Activated T-helper 2 cell treated with anti-CD3 and anti-CD28 coated beads, Interferon-gamma antibody, Interleukin-2, Interleukin-4, amounts not matched to agents 10 μg/mL and 5 μg/mL and 100 μg/mL, durations not matched to agents 14 hours and 24 hours and 36 hours (primary cell): ENCODE measurements around the gene ENDOV. TPM values are rescaled to one million over a fixed set of nuclear protein-coding genes. Genes with fewer than 3 reads are reported as not detected.

ENCODE experiments used
- DNase-seq: peaks from one replicate; pipeline ENCODE4 v3.0.0; 2021; ENCODE audit warnings: low spot score
- H3K27ac Mint-ChIP-seq: one replicate; pipeline ENCODE4 v1.8.0; 2021; ENCODE audit warnings: mixed read lengths
- H3K27me3 Mint-ChIP-seq: one replicate; pipeline ENCODE4 v1.8.0; 2021; ENCODE audit warnings: low read depth, mixed read lengths
- H3K36me3 Mint-ChIP-seq: one replicate; pipeline ENCODE4 v1.8.0; 2021; ENCODE audit warnings: low read depth, mixed read lengths
- H3K4me1 Mint-ChIP-seq: one replicate; pipeline ENCODE4 v1.8.0; 2021; ENCODE audit warnings: low read depth, mixed read lengths
- H3K4me3 Mint-ChIP-seq: one replicate; pipeline ENCODE4 v1.8.0; 2021; ENCODE audit warnings: low read depth, mild to moderate bottlenecking, moderate library complexity, mixed read lengths
- H3K9me3 Mint-ChIP-seq: one replicate; pipeline ENCODE4 v1.8.0; 2021; ENCODE audit warnings: mixed read lengths
- intact Hi-C: fragments of 100-400 bp; cut with micrococcal nuclease; formaldehyde crosslinking; loops from one replicate; pipeline ENCODE4 v1.15.1; 2023
- total RNA-seq: library from RNA; stranded (reverse); gene quantifications from 2 replicates; pipeline ENCODE4 v1.2.3, GENCODE V29; 2022

The ENDOV gene
- total RNA-seq, 1 donor from 2014 or later = 16.1 TPM

DNA sequence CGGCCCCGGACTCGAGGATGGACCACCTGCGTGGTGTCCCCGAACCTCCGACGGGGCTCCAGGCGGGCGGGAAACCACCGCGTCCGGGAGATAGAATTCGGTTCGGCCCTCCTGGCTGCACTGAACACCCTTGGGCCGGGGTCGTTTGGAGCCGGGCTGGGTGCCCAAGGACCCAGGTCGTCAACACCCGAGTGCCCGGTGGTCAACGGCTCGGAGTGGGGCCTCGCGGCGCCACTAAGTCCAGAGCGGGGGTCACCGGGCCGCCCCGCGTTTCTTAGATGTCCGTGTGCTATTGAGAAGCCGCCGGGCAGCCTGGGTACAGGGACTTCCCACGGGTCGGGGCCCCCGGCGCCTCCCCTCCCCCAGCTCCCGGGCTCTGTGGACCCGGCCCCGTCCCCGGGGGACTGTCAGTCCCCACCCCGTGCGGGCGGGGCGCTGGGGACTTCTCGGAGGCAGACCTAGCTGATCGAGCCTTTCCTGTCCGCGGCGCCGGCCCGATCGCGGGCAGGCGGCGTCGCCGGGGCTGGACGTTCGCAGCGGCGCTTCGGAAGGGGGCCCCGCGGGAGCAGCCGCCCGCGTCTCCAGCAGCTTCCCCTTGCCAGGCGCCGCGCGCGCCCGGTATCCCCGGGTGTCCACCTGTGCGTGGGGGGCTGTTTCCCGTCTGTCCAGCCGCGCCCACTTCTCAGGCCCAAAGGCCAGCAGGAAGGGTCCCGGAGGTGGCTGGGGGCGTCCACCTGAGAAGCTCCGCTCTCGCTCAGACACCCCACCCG lies 62.1 kb downstream of the ENDOV start:
- Mint-ChIP-seq H3K36me3 (no peaks in the 10 kb centered on the region), H3K4me3 (no peak overlapping the region), H3K27me3 (peaks cover 59% of the 10 kb centered on the region), H3K27ac (no peak overlapping the region), H3K9me3 (no peaks in the 10 kb centered on the region), H3K4me1 (peaks cover 12% of the 10 kb centered on the region)
- intact Hi-C loops = no loop called here
- DNase-seq = no peak

GRCh38 chr17:80477647-80478478 lies 62.9 kb downstream of the ENDOV start:
- Mint-ChIP-seq H3K9me3 (no peaks in the 10 kb centered on the region), H3K4me3 (no peak overlapping the region), H3K4me1 (peaks cover 8% of the 10 kb centered on the region), H3K36me3 (no peaks in the 10 kb centered on the region), H3K27me3 (peaks cover 63% of the 10 kb centered on the region), H3K27ac (no peak overlapping the region)
- DNase-seq = peak; percentile 36
- intact Hi-C loops = no loop called here

DNA sequence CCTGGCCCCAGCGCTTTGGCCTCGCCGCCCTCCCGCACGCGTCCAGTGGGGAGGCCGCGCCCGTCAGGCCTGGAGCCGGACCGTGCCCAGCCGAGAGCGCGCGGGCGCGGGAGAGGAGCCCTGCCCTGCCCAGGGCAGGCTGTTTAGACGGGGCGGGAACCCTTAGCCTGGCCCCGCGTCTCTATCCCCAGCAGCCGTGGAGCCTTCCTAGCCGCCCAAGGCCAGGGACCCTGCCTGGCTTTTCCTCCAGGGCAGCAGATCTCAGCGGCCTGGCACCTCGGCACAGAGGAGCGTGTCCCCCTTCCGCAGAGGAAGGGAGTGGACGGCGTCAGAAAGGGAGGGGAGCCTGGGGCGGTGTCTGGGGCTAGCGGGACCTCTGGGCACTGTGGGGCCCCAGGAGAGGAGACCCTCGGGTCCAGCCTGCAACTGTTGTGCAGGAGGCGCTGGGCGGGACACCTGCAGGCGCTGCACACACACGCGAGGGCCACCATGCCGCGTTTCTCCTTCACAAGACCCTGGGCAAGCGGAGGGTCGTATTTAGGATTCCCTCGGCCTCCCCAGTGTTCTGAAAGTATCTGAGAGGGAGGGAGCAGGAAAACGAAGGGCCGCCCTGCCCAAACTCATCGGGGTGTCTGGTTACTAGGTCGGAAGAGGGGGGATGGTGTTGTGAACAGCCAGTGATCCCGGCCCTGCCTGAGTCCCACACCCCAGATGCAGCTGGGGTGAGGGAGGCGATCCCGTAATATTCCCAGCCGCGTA lies 63.7 kb downstream of the ENDOV start:
- Mint-ChIP-seq H3K27me3 (peaks cover 59% of the 10 kb centered on the region), H3K4me1 (peaks cover 8% of the 10 kb centered on the region), H3K4me3 (no peak overlapping the region), H3K9me3 (no peaks in the 10 kb centered on the region), H3K36me3 (no peaks in the 10 kb centered on the region), H3K27ac (no peak overlapping the region)
- intact Hi-C loops = no loop called here
- no peak for DNase-seq

GRCh38 chr17:80479246-80479566 lies 64.2 kb downstream of the ENDOV start:
- H3K4me3 Mint-ChIP-seq = peak overlapping the region; percentile 33

GRCh38 chr17:80480248-80480647 lies 65.3 kb downstream of the ENDOV start:
- DNase-seq = no peak
- Mint-ChIP-seq H3K4me1 (peaks cover under 1% of the 10 kb centered on the region), H3K27me3 (peaks cover 44% of the 10 kb centered on the region), H3K4me3 (no peak overlapping the region), H3K27ac (no peak overlapping the region), H3K36me3 (no peaks in the 10 kb centered on the region), H3K9me3 (no peaks in the 10 kb centered on the region)
- intact Hi-C loops = no loop called here

More at GRCh38 chr17:80479246-80479566, 64.2 kb downstream of the ENDOV start:
- Mint-ChIP-seq H3K36me3 (no peaks in the 10 kb centered on the region), H3K9me3 (no peaks in the 10 kb centered on the region), H3K27ac (no peak overlapping the region), H3K27me3 (peaks cover 55% of the 10 kb centered on the region), H3K4me1 (peaks cover 8% of the 10 kb centered on the region)
- no peak for DNase-seq
- intact Hi-C loops = no loop called here

DNA sequence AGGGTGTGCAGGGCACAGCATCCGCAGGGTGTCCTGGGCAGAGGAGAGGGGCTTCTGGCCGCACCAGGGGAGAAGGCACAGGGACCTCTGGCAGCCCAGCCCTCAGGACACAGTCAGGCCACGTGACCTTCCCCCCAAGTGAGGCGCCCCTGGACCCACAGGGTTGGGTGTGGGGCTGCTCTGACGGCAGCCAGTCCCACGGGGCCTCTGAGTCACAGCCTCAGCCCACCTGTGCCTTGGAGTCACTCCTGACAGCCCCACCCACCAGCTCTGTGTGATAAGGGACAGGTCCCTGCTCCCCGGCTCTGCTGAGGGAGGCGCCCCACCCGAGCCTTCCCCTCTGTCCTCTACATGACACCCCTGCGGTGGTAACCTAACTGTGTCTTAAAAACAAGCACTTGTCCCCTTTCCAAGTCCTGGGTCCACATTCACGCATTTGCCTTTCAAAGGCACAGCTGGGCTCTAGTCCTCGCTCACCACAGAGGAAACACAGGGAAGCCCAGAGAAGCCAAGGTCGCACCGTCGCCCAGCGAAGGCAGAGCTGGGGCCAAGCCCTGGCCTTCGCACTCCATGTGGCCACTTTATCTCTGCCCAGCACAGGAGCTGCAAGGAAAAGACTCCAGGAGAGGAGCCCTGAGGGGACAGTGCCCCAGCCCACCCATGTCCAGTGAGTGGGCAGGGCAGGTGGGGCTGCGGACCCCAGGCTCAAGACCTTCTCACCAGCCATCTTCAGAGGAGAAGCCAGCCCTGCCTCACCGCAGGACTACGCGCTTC lies 66.5 kb downstream of the ENDOV start:
- Mint-ChIP-seq H3K27ac (no peak overlapping the region), H3K4me3 (no peak overlapping the region), H3K36me3 (no peaks in the 10 kb centered on the region), H3K9me3 (no peaks in the 10 kb centered on the region), H3K4me1 (no peaks in the 10 kb centered on the region), H3K27me3 (peaks cover 45% of the 10 kb centered on the region)
- no peak for DNase-seq
- intact Hi-C loops = no loop called here

GRCh38 chr17:80482058-80482318 lies 67.0 kb downstream of the ENDOV start:
- no peaks in the 10 kb centered on the region for H3K4me1 Mint-ChIP-seq
- intact Hi-C loops = no loop called here
- no peak for DNase-seq

GRCh38 chr17:80482555-80483308 lies 67.8 kb downstream of the ENDOV start:
- DNase-seq = no peak
- H3K4me3 Mint-ChIP-seq = no peak overlapping the region
- peaks cover 55% of the 10 kb centered on the region for H3K27me3 Mint-ChIP-seq
- no peaks in the 10 kb centered on the region for H3K36me3 Mint-ChIP-seq
- no peaks in the 10 kb centered on the region for H3K4me1 Mint-ChIP-seq
- H3K9me3 Mint-ChIP-seq = no peaks in the 10 kb centered on the region
- H3K27ac Mint-ChIP-seq = no peak overlapping the region
- intact Hi-C loops = no loop called here

More at GRCh38 chr17:80482058-80482318, 67.0 kb downstream of the ENDOV start:
- Mint-ChIP-seq H3K36me3 (no peaks in the 10 kb centered on the region), H3K27me3 (peaks cover 49% of the 10 kb centered on the region), H3K9me3 (no peaks in the 10 kb centered on the region), H3K4me3 (no peak overlapping the region), H3K27ac (no peak overlapping the region)

DNA sequence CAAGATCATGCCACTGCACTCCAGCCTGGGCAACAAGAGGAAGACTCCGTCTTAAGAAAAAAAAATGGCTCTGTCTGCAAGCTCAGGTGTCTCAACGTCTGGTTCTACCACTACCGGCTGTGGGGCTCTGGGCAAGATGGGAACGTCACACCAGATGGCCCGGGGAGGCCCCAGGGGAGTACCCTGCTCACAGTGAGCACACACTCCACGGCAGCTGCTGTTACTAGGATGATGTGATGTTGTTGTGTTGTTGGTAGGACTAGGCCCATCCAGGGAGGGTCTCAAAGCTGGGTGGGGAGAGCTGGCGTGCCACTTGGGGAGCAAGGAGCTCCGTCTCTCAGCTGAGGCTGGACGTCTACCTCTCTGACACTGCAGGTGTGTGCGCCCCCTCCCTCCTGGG lies 70.9 kb downstream of the ENDOV start:
- no peak overlapping the region for H3K4me3 Mint-ChIP-seq
- no peaks in the 10 kb centered on the region for H3K36me3 Mint-ChIP-seq
- H3K27me3 Mint-ChIP-seq = peaks cover 39% of the 10 kb centered on the region
- no peaks in the 10 kb centered on the region for H3K9me3 Mint-ChIP-seq
- intact Hi-C loops = no loop called here
- no peaks in the 10 kb centered on the region for H3K4me1 Mint-ChIP-seq
- H3K27ac Mint-ChIP-seq = no peak overlapping the region
- no peak for DNase-seq

DNA sequence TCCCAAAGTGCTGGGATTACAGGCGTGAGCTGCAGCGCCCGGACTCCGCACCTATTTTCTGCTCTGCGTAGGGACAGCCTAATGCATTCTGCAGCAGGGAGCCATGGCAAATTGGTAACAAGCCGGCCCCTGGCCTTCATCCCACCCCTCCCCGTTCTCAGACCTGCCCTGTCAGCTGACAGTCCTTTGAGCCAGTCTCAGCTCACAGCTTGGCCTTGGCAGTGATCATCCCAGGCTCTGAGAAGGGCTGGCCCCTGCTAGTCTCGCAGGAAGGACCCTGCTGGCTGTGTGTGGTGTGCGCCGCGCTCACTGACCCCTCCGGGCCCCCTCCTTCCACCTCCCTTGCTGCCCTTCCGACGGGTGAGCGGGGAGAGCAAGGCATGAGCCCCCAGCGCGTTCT lies 71.7 kb downstream of the ENDOV start:
- no peaks in the 10 kb centered on the region for H3K36me3 Mint-ChIP-seq

DNA sequence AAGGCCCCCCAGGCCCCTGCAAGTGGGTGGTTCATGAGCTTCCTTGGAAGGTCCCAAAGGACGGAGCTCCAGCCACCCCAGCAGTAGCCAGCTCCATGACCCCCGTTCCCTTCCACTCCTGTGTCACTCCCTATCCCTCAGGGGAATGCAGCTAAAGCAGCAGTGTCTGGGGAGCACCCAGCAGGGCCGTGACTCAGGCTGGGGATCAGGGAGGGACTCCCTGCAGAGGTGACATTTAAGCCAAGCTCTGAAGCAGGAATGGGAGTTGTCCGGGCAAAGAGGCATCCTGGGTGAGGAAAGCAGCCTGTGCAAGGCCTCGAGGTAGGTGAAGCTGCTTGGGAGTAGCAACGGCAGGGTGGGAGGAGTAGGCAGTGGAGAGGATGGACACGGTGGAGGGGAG lies 72.5 kb downstream of the ENDOV start:
- no peak overlapping the region for H3K4me3 Mint-ChIP-seq
- DNase-seq = no peak
- H3K4me1 Mint-ChIP-seq = no peaks in the 10 kb centered on the region
- H3K27me3 Mint-ChIP-seq = peaks cover 26% of the 10 kb centered on the region
- intact Hi-C loops = no loop called here
- no peaks in the 10 kb centered on the region for H3K9me3 Mint-ChIP-seq
- no peak overlapping the region for H3K27ac Mint-ChIP-seq
- H3K36me3 Mint-ChIP-seq = no peaks in the 10 kb centered on the region

More for the DNA sequence above, 71.7 kb downstream of the ENDOV start:
- Mint-ChIP-seq H3K9me3 (no peaks in the 10 kb centered on the region), H3K27me3 (peaks cover 31% of the 10 kb centered on the region), H3K4me3 (no peak overlapping the region), H3K27ac (no peak overlapping the region), H3K4me1 (no peaks in the 10 kb centered on the region)
- intact Hi-C loops = no loop called here
- no peak for DNase-seq
